Activated T-cell treated with anti-CD3 and anti-CD28 coated beads for 4 hours (primary cell): ENCODE data around the gene OGFOD3.
"Not testable (repeated sequence)": the region's sequence is repeated elsewhere in the genome, so short reads cannot be mapped to it uniquely, and the experiment has no call there.

Experiments used
- DNase-seq: peaks from one replicate; pipeline ENCODE4 v3.0.0-alpha.2; 2020

The OGFOD3 gene

DNA sequence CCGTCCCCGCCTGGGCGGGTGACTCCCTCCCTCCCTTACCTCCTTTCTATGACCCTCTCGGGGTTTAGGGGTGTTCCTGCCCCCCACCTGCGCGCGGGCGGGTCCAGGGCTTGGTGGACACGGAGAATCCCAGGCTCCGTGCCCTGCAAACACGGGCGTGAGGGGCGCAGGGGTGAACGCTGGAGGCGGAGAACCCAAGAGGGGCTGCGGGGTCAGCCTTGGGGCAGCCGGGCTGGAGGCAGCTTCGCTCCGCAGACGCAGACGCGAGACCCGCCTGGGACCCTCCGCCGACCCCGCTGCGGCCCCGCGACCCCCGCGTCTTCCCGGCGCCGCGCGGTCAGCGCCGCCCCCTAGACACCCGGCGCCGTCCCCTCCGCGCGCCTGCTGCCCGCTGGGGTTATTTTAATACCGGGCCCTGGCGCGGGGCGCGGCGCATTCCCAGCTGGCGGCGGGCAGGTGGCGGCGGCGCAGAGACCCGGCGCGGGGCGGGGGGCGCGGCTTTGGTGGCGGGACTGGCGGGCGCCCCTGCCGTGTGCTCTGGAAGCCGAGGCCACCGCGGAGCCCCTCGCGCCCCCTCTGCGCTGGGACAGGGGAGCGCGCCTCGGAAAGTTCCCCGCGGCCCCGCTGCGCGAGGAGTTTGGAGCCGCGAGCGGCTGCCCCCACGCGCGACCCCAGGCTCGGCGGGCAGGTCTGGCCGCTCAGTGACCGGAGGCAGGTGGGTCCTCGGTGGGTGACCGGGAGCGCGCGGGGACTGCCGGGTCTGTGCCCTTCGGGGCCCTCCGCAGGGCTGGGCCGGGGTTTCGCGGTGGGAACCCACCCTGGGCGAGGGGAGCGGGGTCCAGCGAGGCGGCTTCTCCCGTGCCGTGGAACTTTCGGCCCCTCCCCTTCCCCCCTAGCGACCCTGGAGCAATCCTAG, 46.8 kb downstream of the OGFOD3 start, which contains the start of gene UTS2R:
Gene UTS2R, plus strand, starts transcription at position 433 of the 916 bp plus-strand sequence. CDS start 2,560 bp downstream, outside the sequence.
- no peak for DNase-seq

DNA sequence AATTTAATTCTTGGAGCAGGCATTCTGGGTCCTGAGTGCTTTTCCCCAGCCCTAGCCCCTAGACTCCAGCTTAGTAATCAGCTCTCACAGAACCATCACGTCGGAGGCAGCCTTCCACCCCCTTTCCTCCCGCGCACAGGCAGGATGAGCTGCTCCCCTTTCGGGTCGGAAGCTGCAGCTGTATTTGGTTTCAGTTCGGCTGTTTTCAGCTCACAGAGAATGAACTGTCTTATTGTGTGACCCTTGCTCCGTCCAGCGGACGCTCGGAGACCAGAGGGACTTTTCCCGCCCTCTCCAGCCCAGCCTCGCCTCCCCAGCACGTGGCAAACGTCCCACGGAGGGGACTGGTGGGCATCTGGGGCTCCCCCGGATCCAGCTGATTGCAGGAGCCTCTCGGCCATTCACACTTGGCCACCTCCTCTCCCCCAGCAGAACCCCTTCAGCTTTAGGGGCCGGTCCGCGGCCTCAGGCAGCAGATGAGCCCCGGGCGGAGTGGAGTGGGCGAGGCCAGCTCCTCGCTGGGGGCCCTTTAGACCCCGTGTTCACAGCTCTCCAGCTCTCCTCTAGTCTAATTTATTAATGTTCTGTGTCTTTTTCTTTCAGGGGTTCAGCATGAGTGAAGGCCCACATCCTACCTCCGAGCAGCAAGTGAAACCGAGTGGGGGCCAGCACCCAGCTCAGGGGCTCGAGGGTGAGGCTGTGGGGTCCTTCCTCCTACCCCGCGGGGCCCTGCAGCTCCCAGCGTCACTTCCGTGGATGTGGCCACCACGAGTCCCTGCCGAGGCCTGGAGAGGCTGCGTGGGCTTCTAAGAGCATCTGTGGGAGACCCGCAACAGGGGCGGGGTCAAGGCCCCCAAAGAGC, 47.7 kb downstream of the OGFOD3 start:
- peak; percentile 27 for DNase-seq

- no peak for DNase-seq
These were observed 49.2 kb downstream of the OGFOD3 start for GRCh38 chr17:82369211-82369610.

- no peak for DNase-seq
These were observed 50.5 kb downstream of the OGFOD3 start for GRCh38 chr17:82367724-82368524.

DNA sequence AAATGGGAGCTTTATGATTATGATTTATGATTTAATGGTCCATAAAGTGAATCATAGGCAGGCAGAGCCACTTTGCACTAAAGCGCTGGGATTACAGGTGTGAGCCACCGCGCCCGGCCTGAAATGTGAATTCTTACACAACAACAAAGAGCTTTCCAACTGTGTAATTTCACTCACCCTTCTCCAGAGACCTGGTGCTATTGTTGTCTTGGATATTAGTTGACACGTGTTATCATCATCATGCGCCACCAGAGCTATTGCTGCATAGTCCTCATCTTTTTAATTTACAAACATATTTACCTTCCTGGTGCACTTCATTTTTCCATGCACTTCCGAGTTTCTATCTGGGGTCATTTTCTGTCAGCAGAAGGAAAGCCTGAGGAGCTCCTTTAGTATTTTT, 51.6 kb downstream of the OGFOD3 start:
- no peak for DNase-seq

- no peak for DNase-seq
These were observed 52.6 kb downstream of the OGFOD3 start for GRCh38 chr17:82365606-82366295.

GRCh38 chr17:82361885-82362633, 56.3 kb downstream of the OGFOD3 start:
- DNase-seq: no peak

- not testable (repeated sequence) for DNase-seq
These were observed 58.8 kb downstream of the OGFOD3 start for GRCh38 chr17:82359451-82360074.

DNA sequence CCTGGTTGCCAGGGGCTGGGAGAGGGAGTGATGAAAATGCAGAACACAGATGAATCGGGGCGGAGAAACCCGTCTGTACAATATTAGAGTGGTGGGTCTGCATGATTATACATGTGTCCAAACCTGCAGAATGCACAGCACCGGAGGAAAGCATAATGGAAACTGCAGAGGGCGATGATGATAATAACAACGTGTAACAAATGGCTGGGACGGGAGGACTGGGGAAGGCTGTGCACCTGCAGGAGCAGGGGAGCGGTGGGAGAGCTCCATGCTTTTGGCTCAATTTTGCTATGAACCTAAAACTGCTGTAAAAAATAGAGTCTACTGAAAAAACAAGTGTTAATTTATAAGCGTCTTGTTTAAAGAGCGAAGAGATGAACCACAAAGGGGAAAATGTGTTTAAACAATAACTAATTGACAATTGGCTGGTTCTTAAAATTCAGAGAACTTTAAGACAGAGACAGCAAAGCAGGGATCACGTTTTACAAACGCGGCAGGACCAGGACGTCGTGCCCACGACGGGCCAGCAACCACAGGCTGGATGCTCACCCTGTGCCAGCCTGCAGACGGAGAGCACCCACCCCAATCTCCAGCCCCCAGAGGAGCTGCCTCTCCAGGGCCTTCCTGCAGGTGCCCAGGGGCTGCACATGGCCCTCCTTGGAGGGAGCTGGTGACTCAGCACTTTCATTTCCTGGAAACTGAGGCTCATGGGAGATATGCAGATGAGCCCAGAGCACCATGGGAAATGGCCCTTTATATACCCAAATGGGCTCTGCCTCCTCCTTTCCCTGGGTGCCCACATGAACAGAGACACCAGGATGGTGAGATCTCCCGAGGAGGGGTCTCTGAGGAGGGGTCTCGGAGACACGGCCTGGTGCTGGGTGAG, 59.7 kb downstream of the OGFOD3 start, which contains the start of gene TEX19:
Gene TEX19, plus strand, starts transcription at position 783 of the 886 bp plus-strand sequence. CDS start 2,904 bp downstream, outside the sequence.
- DNase-seq: no peak

- DNase-seq: no peak
These were observed 61.0 kb downstream of the OGFOD3 start for GRCh38 chr17:82357394-82357793.

DNA sequence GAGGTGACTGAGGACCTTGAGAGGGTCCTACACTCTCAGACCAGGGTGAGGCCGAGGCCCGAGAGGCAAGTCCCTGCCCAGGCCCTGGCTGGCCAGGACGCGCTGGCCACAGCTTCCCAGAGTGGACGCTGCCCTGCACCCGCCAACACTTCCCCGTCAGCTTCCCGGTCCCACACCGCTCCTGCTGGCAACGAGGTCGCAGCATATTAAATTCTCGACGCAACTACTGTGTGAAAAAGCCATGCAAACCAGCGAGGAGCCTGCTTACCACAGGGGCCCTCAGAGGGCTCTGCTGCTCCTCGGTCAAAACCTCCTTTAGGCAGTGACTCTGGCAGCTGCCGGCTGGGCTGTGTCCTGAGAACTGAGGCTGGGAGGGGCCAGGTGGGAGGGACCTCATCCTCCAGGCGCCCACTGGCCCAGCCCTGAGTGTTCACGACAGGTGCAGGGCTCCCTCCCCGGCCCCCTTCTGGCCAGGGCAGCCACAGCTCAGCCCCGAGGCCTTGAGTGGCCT, 61.5 kb downstream of the OGFOD3 start:
- no peak for DNase-seq

- DNase-seq: no peak
These were observed 62.5 kb downstream of the OGFOD3 start for GRCh38 chr17:82355770-82356427.

- DNase-seq: no peak
These were observed 63.5 kb downstream of the OGFOD3 start for GRCh38 chr17:82354804-82355308.

- no peak for DNase-seq
These were observed 64.9 kb downstream of the OGFOD3 start for GRCh38 chr17:82353484-82353883.

DNA sequence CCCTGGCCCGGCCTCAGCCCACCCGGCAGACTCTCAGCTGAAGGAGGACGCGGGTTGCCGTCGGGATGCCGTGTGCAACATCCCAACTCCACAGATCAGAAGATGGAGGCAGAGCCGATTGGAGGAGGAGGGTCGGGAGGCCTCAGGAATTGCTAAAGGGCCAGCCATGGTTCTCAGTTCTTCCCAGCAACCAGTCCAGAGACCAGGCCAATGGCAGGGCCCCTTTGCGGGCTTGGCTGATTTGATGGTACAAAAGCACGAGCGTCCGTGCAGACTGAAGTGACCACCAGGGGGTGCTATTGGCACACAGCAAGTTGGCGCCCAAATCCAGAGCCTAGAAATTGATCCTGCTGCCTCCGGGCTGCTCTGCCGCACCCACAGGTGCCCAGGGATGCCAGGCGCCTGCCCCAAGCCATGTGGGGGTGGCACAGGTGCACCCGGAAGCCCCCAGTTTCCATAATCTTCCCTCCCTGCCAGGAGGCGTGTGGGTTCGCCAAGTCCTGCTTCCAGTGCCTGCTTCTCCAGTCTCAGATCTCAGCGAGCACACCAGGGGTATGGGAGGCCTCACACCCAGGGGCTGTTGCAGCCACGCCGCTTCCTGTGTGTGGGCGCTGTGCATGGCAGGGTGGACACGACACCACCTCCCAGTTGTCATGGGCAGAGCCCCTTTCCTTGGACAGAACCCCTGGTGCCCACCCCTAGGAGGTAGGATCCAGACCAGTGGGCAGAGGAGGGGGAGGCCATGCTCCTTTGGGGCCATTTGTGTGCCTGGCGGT, 66.5 kb downstream of the OGFOD3 start:
- peak; percentile 82 for DNase-seq

- no peak for DNase-seq
These were observed 67.1 kb downstream of the OGFOD3 start for GRCh38 chr17:82351254-82351712.

DNA sequence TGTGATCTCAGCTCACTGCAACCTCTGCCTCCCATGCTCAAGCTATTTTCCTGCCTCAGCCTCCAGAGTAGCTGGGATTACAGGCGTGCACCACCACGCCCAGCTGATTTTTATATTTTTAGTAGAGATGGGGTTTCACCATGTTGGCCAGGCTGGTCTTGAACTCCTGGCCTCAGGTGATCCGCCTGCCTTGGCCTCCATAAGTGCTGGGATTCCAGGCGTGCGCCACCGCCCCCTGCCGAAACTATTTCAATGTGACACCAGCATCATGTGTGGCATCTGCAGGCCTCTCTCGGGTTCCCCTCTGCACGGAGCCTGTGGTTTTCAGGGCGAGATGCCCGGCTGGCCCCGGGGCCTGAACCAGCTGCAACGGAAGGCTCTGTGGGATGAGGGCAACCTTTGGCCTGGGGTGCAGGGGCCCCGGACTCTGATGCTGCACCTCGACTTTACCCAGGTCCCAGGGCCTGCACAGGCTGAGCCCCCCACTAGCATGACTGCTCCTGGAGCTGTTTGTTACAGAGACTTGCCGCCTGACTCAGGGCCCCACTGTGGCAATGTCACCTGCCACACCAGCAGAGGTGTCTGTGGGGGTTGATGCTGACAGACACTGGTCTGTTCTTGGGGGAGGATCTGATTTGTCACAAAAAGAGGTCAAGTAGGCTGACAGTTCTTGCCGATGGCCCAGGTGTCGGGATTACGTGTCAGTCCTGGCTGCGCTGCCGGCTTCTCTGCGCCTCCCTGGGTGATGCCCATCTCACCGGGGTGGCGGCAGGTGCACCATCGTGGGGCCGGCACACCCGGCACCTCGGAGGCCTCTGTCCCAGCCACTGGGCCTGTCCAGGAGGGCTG, 68.0 kb downstream of the OGFOD3 start:
- no peak for DNase-seq
